Duodenal mucosa (tissue), 2 donors: Measurements from ENCODE around the gene SLC35G2.
"Not testable (repeated sequence)": the region's sequence is repeated elsewhere in the genome, so short reads cannot be mapped to it uniquely, and the experiment has no call there.

Experiments used
- H3K27ac ChIP-seq: one replicate; pipeline ENCODE4 v1.7.0; 2013; ENCODE audit warnings: low read depth, low read length
- H3K27me3 ChIP-seq, 2 donors: one replicate each; pipeline ENCODE4 v1.7.0; 2013; ENCODE audit warnings: low read length in 2 of 2, control low read depth in 1 of 2; ENCODE audit not compliant: insufficient read depth in 2 of 2, control insufficient read depth in 1 of 2
- H3K36me3 ChIP-seq, 2 donors: one replicate each; pipeline ENCODE4 v1.7.0; 2013; ENCODE audit warnings: low read length in 2 of 2, control low read depth in 1 of 2; ENCODE audit not compliant: insufficient read depth in 2 of 2, control insufficient read depth in 1 of 2
- H3K4me1 ChIP-seq, 2 donors: one replicate each; pipeline ENCODE4 v1.7.0; 2013; ENCODE audit warnings: low read length in 2 of 2, control low read depth in 1 of 2; ENCODE audit not compliant: insufficient read depth in 2 of 2, control insufficient read depth in 1 of 2
- H3K4me3 ChIP-seq, 2 donors: one replicate each; pipeline ENCODE4 v1.7.0; 2013; ENCODE audit warnings: low read length in 2 of 2, low read depth in 1 of 2
- H3K9ac ChIP-seq, 2 donors: one replicate each; pipeline ENCODE4 v1.7.0; 2013; ENCODE audit warnings: low read length in 2 of 2, low read depth in 1 of 2
- H3K9me3 ChIP-seq, 2 donors: one replicate each; pipeline ENCODE4 v1.7.0; 2013; ENCODE audit warnings: low read length in 2 of 2, control low read depth in 1 of 2; ENCODE audit not compliant: control insufficient read depth in 1 of 2

The SLC35G2 gene

DNA sequence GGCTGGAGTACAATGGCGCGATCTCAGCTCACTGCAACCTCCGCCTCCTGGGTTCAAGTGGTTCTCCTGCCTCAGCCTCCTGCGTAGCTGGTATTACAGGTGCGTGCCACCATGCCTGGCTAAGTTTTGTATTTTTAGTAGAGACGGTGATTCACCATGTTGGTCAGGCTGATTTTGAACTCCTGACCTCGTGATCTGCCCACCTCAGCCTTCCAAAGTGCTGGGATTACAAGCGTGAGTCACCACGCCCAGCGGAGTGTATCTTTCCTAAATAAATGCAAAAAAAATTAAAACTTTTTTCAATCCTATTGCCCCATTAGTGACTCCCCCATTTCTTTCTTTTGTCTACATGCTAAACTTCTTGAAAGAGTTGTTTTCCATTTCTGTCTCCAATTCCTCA lies 17.8 kb upstream of the SLC35G2 start:
- H3K27ac ChIP-seq, H3K36me3 ChIP-seq, H3K9ac ChIP-seq, H3K27me3 ChIP-seq, H3K4me3 ChIP-seq, H3K9me3 ChIP-seq, H3K4me1 ChIP-seq: not testable (repeated sequence)

DNA sequence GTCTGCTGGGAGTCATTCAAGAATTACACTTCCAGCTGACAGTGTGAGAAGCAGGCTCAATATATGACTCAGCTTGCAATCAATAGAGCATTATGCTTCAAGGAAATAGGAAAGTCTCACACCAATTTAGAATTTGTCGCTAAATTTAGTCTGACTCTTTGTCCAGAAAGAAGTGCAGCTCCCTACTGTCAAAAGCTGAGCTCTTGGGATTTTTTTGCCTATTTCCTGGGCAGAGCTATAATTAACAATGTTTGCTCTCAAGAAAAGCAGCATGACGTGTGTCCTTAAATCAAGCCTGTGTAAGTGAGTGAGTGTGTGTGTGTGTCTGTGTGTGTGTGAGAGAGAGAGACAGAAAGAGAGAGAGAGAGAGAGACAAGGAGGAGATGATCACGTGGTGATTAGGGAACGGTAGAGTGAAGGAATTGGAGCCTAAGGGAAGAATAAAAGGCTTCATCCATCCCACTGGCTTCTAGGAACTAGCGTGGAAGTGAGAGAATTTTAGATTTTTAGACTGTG lies 16.4 kb upstream of the SLC35G2 start:
- no peaks in the 10 kb centered on the region for H3K4me1 ChIP-seq
- H3K27ac ChIP-seq, result no peak overlapping the region
- H3K4me3 ChIP-seq, result no peak overlapping the region
- no peak overlapping the region for H3K9ac ChIP-seq
- no peaks in the 10 kb centered on the region for H3K9me3 ChIP-seq
- H3K27me3 ChIP-seq, result no peaks in the 10 kb centered on the region
- H3K36me3 ChIP-seq, result no peaks in the 10 kb centered on the region

DNA sequence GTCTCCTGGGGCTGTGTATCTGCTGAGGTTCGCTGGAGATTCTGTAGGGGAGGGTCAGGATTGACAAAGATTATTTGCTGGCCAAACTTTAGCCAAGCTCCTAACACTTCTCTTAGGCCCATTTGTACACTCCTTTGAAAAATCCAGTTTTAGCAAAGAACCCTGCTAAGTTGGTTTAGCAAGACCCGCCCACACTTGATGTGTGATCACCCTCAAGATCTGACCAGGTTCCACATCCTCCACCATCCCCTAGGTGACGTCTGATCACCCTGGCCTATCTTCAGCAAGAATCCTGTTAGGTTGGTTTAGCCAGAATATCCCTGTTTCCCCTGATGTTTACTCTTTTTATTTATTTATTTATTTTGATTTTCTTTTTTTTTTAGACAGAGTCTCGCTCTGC lies 14.8 kb upstream of the SLC35G2 start:
- Histone ChIP-seq H3K36me3 (no peaks in the 10 kb centered on the region), H3K4me3 (no peak overlapping the region), H3K4me1 (no peaks in the 10 kb centered on the region), H3K9me3 (no peaks in the 10 kb centered on the region), H3K27ac (no peak overlapping the region), H3K27me3 (no peaks in the 10 kb centered on the region), H3K9ac (no peak overlapping the region)

DNA sequence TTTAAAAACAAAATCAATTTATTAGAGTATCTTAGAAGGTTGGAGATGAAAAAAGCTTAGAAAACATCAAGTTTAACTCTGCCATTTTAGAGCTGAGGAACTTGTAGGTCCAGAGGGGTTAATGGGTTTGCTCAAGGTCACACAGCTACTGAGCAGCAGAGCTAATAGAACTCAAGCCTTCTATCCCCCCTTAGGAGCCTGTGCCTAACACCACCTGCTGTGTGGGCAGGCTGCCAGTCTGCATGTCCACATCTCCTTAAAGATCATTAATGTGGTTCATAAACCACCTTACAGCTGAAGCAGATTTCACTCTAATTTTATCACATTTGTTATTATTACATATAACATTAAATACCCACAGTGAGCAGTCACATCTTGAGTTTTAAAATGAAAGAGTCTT lies 14.1 kb upstream of the SLC35G2 start:
- Histone ChIP-seq H3K9me3 (no peaks in the 10 kb centered on the region), H3K9ac (no peak overlapping the region), H3K4me1 (no peaks in the 10 kb centered on the region), H3K4me3 (no peak overlapping the region), H3K27ac (no peak overlapping the region), H3K36me3 (no peaks in the 10 kb centered on the region), H3K27me3 (no peaks in the 10 kb centered on the region)

DNA sequence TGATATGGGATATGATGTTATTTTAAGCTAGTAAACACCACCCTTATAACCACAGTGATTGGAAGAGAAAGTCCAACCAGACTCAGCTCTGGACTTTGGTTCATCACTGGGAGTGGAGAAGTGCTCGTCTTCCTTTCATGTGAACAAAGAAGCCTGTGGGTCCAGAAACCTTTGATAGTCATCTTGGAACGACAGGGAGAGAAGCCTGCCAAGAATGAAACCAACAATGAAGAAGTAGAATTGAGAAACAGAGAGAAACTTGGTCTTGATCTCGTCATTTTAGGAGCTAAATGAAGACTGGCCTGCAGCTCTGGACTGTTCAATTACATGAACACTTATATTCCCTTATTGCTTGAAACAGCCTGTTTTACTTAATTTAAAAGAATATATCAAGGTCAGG lies 13.1 kb upstream of the SLC35G2 start:
- Histone ChIP-seq H3K36me3 (no peaks in the 10 kb centered on the region), H3K4me1 (no peaks in the 10 kb centered on the region), H3K9me3 (no peaks in the 10 kb centered on the region), H3K27ac (no peak overlapping the region), H3K4me3 (no peak overlapping the region), H3K27me3 (no peaks in the 10 kb centered on the region), H3K9ac (no peak overlapping the region)

- no peaks in the 10 kb centered on the region for H3K4me1 ChIP-seq
- H3K27me3 ChIP-seq, result no peaks in the 10 kb centered on the region
- no peak overlapping the region for H3K4me3 ChIP-seq
- H3K9ac ChIP-seq, result no peak overlapping the region
- H3K27ac ChIP-seq, result no peak overlapping the region
- peaks cover 0 to 5% of the 10 kb centered on the region in 2 donors for H3K9me3 ChIP-seq
- H3K36me3 ChIP-seq, result no peaks in the 10 kb centered on the region
These were observed 7.2 kb upstream of the SLC35G2 start for GRCh38 chr3:136811701-136812100.

DNA sequence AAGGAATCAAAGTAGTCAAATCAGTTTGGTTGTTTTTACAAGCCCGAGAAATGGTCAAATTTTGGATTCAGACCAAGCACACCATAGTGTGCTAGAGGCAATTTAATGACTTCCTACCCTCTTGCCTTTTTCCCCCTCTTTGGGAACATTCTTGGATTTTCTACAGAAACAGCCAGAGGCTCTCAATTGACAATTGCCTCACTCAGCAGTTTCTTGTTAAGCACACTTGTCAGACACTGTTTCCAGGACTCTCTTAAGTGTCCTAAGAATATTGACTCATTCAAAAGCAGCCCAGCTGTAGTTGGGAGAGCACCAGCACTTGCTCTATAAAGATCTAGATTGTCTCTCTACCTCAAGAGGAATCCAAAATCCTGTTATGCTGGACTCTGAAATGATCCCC lies 1.5 kb upstream of the SLC35G2 start:
- Histone ChIP-seq H3K27ac (no peak overlapping the region), H3K4me1 (peaks cover 11 to 16% of the 10 kb centered on the region in 2 donors), H3K4me3 (no peak overlapping the region), H3K27me3 (peaks cover 13 to 28% of the 10 kb centered on the region in 2 donors), H3K36me3 (no peaks in the 10 kb centered on the region), H3K9me3 (no peaks in the 10 kb centered on the region), H3K9ac (no peak overlapping the region)

- peaks cover 13 to 28% of the 10 kb centered on the region in 2 donors for H3K27me3 ChIP-seq
- H3K36me3 ChIP-seq, result no peaks in the 10 kb centered on the region
- peak overlapping the region; percentile 65 to 76 for H3K4me3 ChIP-seq
- H3K9me3 ChIP-seq, result no peaks in the 10 kb centered on the region
- H3K27ac ChIP-seq, result no peak overlapping the region
- peak overlapping the region; percentile 16 to 47 for H3K9ac ChIP-seq
- H3K4me1 ChIP-seq, result peaks cover 11 to 16% of the 10 kb centered on the region in 2 donors
These were observed 646 bp upstream of the SLC35G2 start for GRCh38 chr3:136818191-136818768.

GRCh38 chr3:136819392-136819730 lies 435 bp downstream of the SLC35G2 start:
- Histone ChIP-seq H3K36me3 (no peaks in the 10 kb centered on the region), H3K27me3 (peaks cover 13 to 28% of the 10 kb centered on the region in 2 donors), H3K4me1 (peaks cover 11 to 16% of the 10 kb centered on the region in 2 donors), H3K9me3 (peaks cover 0 to 3% of the 10 kb centered on the region in 2 donors), H3K4me3 (peak overlapping the region; percentile 65 to 76), H3K9ac (peak overlapping the region; percentile 16 to 47), H3K27ac (no peak overlapping the region)

GRCh38 chr3:136819731-136820679 lies 1.1 kb downstream of the SLC35G2 start:
- H3K27me3 ChIP-seq, result peaks cover 13 to 28% of the 10 kb centered on the region in 2 donors
- H3K27ac ChIP-seq, result no peak overlapping the region
- peaks cover 11 to 16% of the 10 kb centered on the region in 2 donors for H3K4me1 ChIP-seq
- H3K9me3 ChIP-seq, result peaks cover 0 to 3% of the 10 kb centered on the region in 2 donors
- peak overlapping the region; percentile 16 to 47 for H3K9ac ChIP-seq
- H3K4me3 ChIP-seq, result peak overlapping the region; percentile 65 to 76
- no peaks in the 10 kb centered on the region for H3K36me3 ChIP-seq
